Measurements from ENCODE around the gene TMEM72.

Gene TMEM72

DNA sequence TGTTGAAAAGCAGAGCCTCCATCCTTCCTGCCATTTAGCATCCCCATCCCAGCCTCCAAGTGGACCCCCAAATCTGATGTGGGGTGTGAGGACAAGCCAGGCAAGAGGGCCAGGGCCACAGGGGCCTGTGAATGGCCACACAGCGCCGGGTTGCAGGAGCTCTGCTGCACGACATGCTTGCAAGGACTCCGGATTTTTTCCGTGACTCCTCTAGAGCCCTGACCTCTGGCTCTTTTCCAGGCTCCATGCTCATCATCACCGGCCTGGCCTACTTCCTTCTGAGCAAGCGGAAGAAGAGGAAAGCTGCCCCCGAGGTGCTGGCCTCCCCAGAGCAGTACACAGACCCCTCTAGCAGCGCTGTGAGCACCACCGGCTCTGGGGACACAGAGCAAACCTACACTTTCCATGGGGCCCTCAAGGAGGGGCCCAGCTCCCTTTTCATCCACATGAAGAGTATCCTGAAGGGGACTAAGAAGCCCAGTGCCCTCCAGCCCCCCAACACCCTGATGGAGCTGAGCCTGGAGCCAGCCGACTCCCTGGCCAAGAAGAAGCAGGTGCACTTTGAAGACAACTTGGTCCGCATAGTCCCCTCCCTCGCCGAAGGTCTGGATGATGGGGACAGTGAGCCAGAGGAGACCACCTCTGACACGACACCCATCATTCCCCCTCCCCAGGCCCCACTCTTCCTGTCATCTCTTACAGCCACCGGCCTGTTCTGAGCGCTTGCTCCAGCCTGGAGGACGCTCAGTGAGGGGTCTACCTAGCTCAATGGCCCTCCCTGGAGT lies 23.5 kb downstream of the TMEM72 start:
- DNase-seq (ENCODE audit: low read depth) = no peak

DNA sequence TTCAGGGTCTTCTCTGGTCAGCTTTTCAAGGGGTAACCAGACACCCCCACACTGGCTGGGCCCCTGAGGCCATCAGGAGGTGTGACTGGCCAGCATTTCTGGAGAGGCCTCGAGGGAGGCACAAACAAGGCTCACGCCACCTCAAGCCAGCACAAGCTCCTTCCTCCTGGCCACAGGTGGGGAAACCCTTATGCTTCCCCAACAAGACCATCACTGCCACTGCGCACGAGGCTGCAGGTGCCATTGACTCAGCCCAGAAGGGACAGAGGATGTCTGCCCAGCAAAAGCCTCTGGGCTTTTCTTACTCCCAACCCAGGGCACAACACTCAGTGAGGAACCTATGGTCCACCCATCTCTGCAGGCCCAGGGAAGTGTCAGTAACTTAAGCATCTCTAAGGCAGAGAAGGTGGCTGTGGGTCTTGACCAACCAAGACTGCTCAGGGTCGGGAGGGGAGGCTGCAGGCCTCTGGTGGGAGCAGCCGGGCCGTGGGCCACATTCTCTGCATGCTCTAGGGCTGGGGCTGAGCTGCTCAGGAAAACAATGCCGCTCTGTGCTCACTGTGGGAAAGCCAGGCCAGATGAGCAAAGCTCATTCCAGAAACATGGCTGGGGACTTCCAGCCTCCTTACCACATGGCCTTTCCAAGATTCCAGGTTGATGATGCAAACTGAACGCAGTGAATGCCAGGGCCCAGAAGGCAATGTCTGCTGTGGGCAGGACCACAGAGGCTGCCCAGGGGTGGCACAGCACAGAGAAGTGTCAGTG lies 24.2 kb downstream of the TMEM72 start:
- peak; percentile 66 for DNase-seq (ENCODE audit: low read depth)

DNA sequence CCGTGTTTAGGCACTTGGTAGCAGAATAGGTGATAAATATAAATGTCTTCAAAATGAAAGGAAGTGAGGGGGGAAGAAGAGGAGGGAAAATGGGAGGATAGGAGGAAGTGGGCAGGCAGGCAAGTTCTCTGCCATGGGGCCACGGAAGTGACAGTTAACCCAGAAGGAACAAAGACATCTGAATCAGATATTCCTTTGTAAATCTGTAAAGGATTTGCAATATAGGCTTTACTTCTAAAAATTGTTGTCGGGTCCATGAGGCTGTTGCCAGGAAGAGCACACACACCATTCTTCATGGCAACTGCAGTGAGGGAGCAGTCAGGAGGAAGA lies 24.8 kb downstream of the TMEM72 start:
- DNase-seq (ENCODE audit: low read depth) = no peak

DNA sequence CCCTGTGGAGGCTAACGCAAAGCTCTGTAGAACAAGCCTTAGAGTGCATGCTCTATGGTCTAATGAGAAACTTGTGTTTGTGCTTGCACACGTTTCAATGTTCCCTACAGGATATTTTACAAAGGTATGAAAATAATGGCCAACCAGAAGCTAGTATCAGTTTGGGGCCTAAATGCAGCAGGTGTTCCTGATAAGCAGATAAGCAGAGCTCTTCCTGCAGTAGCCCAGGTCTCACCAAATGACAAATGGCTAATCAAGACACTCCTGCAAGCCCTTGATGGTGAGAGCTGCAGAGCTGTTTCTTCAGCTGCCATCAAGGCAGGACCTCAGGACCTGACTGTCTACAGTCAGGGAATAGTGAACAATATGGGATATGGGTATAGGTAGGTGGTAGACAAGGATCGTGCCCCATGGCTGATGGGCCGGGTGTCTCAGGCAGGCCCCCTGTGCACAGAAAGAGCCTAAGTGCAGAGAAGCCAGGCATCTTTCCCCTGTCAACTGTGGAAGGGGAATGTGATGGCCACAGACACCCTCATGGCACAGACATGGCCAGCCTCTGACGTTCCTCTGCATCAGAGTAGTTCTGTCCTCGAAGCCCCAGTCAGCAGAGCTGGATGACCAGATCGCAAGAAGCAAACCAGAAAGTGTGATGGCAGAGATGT lies 25.3 kb downstream of the TMEM72 start:
- no peak for DNase-seq (ENCODE audit: low read depth)

DNA sequence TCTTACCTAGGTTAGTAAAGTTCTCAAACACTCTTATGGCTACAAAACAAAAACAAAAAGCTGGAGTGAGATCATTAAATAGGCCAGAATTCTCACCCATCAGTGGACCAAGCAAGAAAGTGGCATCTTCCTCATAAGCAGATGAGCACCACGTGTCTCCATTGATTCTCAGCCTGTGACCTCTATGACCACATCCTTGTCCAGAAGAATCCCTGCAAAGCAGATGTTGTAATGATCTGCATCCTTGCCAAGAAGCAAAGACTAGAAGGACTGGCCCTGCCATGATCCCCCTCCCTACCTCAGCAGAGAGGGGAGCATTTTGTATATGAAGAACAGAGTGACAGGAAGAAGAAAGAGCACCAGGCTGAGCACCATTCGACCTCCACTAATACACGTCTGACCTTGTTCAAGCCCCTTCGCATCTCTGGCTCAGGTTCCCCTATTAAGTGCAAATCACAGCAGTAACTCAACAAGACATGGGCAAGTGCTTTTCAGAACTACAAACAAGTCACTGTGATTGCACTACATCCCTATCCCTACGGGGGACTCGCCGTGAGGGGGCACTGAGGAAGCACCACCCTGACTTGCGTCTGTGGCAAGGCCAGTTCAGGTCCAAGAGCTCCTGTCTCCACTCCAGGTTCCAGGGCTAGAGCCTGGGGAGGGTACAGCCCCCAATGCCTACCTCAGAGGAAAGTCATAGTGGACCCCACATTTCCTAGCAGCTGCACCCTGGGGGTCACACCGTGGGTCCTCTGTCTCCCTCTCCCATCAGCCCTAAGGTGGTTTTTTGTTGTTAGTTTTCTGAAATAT lies 26.3 kb downstream of the TMEM72 start:
- no peak for DNase-seq (ENCODE audit: low read depth)

DNA sequence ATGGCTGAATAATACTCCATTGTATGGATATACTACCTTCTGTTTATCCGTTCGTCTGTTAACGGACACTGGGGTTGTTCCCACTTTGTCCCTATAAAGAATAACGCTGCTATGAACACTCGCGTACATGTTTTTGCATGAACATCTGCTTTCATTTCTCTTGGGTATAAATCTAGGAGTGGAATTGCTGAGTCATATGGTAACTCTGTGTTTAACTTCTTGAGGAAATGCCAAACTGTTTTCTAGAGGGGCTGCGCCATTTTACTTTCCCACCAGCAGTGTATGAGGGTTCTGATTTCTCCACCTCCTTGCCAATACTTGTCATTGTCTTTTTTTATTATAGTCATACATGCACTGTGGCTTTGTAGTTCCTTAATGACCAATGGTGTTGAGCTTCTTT lies 27.8 kb downstream of the TMEM72 start:
- DNase-seq (ENCODE audit: low read depth) = no peak

DNA sequence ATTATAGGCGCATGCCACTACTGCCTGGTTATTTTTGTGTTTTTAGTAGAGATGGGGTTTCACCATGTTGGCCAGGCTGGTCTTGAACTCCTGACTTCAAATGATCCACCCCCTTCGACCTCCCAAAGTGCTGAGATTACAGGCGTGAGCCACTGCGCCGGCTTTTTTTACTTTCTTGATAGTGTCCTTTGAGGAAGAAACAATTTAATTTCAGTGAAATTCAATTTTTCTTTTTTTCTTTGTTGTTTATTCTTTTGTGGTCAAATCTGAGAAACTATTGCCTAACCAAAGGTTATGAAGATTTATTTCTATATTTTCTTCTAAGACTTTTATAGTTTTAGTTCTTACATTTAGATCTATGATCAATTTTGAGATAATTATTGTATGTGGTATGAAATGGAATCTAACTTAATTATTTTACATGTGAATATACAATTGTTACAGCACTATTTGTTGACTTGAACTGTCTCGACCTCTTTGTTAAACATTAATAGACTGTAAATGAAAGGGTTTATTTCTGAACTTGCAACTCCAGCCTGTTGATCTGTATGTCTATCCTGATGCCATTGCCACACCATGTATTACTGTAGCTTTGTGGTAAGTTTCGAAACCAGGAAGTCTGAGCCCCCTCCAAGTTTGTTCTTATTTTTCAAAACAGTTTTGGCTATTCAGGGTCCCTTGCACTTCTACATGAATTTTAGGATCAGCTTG lies 28.7 kb downstream of the TMEM72 start:
- DNase-seq (ENCODE audit: low read depth) = no peak

DNA sequence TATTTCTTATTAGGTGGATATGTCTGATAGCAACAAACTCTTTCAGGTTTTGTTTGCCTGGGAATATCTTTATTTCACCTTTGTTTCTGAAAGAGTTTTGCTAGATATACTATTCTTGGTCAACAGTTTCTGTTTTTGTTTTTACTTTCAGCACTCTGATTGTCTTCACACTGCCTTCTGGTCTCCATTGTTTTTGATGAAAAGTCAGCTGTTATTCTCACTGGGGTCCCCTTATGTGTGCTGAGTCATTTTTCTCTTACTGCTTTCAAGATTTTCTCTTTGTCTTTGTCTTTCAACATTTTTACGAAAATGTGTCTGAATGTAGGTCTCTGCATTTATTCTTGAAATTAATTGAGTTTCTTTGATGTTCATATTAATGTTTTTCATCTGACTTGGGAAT lies 33.2 kb downstream of the TMEM72 start:
- no peak for DNase-seq (ENCODE audit: low read depth)

DNA sequence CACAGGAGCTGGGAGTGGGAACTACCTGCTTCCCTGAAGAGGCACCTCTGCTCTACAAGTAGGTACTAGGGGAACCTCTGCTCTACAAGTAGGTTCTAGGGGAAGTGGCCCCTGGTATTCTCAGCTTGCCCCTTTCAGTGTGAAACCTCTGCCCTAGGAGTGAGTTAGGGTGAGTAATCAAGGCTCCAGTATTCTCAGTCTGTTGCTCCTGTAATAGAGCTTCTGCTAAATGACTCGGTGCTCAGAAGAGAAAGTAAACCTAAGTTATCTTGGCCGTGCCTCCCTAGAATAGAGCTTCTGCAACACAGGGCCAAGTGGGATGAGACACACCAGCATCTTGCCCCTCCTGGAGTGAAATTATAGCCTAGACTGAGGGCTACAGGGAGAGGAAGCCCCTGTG lies 35.1 kb downstream of the TMEM72 start:
- no peak for DNase-seq (ENCODE audit: low read depth)

DNA sequence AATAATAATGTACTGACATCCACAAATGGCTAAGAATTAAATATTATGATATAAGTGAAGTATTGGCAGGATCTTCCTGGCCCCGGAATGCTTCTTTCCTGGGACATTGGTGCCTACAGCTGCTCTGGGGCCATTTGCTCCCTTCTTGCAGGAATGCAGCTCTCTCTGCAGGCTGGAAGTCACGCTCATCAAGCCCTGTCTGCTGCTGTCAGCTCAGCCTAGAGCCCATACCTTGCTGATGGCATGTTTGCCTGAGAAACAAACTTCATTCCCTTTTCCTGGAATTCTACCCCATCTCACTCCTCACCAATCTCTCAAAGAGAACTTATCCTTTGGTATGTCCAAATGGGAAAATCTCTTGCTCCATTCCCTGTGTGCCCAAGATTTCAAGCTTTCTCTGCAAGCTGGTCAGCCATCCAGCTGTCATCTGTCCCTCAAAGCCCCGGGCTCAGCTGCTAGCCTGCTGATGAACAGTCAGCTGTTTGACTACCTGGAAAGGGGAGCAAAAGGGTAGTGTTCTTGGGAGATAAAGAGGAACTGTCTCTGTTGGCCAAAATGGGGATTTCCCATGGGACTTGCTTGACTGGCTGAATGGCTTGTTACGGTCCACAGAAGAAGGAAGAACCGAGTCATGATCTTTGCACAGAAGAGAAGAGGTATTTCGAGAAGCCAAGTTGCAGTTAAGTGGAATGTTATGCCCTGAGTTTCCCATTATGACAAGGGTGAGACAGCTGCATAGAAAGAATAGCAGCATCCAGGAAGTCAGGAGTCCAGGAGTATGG lies 36.4 kb downstream of the TMEM72 start:
- no peak for DNase-seq (ENCODE audit: low read depth)

DNA sequence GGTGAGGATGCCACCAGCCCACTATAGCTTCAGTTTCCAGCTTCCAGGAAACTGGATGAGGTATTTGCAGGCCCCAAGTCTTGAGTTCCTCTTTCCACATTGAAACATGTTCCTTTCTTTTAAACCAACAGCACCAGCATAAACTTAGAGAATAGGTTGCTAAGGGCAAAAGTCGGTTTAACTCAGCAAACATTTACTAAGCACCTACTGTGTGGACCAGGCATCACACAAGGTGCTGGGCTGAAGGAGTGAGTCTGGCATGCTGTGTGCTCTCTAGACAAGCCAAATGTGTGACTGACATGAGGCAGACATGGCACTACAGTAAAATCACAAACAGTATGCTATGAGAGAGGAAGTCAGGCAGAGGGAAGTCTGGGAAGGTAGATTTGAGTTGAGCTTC lies 37.5 kb downstream of the TMEM72 start:
- no peak for DNase-seq (ENCODE audit: low read depth)

DNA sequence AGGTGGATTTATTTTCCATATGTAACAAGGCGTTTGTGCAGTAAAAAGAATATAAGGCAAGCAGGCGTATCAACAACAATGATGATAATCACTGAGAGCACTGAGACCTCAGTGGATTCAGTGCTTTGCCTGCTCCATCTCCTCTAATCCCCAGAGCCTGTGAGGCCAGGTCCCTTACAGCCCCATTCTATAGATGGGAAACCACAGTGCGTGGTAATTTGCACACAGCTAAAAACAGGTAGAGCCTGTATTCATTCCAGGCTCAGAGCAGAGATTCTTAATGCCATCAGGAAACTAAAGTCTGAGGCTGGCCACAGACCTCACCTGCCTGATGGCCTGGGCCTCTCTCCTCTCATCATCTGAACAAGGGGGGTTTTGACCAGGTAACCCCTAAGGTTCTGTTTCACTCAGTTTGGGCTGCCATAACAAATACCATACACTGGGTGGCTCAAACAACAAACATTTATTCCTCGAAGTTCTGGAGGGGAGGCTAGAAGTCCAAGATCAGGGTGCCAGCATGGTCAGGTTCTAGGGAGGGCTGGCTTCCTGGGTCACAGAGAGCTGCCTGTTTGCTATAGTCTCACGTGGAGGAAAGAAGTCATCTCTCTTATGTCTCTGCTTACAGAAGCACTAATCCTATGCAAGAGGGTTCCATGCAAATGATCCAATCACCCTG lies 38.1 kb downstream of the TMEM72 start:
- DNase-seq (ENCODE audit: low read depth) = no peak

DNA sequence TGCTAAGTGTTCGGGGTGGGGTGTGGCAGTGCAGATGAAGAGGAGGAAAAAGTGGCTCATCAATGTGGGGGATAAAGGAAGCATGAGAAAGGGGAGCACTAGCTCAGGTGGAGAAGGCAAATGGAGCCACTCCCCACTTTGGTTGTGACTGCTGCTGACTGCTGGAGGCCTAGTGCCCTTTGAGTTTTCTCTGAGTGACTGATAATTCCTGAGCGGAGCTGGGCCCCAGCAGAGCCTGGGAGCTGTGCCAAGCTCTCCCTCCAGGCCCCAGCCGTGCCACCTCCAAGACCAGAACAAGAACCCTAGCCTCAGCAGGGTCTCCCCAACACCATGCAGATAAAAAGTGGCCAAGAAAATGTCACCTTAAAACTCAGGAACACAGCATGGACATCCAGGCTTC lies 38.8 kb downstream of the TMEM72 start:
- no peak for DNase-seq (ENCODE audit: low read depth)

DNA sequence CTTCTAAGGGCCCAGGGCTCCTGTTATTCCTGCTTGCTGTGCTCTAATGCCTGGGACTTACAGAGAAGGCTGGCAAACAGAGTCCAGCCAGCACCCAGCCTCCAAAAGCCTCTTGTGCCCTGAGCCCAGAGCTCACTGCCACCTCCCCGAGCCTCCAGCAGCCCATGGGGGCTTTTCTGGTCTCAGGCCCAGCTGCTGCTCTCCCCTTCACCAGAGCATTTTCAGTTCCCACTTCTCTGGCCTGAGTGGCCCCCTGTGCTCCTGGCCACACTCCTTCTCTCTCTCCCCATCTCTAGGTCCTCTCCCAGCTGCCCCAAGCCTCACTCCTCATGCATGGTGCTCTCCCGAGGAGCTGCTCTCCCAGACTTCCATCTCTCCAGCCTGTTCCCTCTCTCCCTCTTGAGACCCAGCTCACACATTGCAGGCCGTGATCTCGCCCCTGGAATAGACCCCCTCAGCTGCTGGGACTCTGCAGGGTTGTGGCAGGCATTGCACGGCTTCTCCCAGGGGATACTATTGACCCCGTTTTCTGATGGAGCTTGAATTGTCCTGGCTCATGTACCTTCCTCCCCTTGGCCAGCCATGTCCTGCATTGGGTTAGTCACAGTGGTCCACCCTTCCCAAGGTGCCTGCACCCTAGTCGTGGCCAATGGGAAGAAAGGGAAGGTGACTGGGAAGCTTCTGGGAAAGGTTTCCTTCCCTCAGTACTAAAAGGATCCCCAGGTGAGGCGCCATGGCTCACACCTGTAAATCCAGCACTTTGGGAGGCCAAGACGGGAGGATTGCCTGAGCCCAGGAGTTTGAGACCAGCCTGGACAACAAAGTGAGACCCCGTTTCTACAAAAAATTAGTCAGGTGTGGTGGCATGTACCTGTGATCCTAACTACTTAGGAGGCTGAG lies 39.4 kb downstream of the TMEM72 start:
- no peak for DNase-seq (ENCODE audit: low read depth)

DNA sequence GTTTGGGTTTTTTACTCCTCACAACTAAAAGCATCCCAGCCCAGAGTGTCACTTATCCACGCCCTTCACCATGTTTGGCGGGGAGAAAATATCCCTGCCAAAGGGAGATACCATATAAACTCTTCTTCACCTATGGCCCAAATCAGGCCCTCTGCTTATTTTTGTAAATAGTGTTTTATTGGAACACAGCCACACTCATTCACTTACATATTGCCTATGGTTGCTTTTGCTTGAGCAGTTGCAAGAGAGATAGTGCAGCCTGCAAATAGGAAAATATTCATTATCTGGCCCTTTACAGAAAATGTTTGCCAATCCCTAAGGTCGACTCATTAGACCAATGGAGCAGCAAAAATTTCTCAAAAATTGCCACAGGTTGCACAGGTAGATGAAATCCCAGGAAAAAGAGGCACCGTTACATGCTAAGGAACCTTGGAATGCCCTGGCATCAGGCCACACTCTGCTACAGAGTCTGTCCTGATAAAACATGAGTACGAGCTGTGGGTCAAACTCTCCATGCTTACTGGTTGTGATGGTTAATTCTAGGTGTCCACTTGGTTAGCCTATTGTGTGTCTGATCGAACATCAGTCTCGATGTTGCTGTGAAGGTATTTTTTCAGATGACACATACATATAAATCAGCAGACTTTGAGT lies 40.6 kb downstream of the TMEM72 start:
- DNase-seq (ENCODE audit: low read depth) = no peak

DNA sequence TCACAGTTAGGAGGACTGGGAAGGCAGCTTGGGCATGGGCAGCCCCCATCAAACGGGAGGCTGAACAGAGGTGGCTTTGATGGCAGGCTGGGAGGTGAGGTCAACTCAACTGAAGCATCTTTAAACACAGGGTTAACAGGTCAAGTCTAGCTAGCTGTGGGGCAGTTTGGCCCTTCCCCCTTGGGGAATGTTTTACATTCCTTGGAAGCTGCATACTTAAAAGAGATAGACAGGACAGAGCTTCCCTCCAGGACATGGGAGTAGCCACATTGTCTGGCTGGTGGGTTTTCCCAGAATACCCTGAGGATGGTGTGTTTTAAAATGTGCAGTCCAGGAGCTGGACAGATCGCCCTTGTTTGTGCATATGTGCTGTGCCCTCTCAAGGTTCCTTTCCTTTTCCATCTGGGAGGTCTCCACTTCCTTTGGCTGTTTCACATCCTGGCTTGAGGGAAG lies 41.7 kb downstream of the TMEM72 start:
- DNase-seq (ENCODE audit: low read depth) = no peak

DNA sequence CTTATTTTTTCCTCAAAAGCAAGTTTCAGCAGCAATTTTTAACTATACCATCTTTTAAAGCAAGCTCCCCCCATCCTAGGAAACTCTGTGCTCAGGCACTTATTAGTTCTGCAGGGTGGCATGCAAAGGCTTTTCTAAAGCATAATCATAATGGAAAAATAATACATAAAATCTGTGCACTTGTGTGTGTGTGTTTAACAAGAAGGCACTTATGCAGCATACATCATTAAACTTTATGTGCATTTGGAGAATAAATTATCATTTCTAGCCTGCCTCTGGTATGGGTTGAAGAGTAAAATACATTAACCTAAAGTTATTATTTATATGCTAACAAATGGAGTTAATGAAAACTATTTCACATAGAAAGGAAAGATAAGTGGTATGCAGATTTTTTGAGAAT lies 42.9 kb downstream of the TMEM72 start:
- no peak for DNase-seq (ENCODE audit: low read depth)

DNA sequence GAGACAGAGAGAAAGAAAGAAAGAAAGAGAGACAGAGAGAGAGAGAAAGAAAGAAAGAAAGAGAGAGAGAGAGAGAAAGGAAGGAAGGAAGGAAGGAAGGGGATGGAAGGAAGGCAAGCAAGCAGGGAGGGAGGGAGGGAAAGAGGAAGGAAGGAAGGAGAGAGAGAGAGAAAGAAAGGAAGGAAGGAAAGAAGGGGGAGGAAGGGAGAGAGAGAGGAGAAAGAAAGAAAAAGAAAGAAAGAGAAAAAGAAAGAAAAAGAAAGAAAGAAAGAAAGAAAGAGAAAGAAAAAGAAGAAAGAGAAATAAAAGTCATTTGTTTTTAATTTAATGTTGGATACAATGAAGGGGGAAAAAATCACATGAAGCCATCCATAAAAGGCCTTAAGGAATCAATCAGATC lies 43.8 kb downstream of the TMEM72 start:
- DNase-seq (ENCODE audit: low read depth) = no peak
